CD4-positive, CD25-positive, alpha-beta regulatory T cell (primary cell): ENCODE data around the gene ATP2A3. TPM values are rescaled to one million over a fixed set of nuclear protein-coding genes. Genes with fewer than 3 reads are reported as not detected.

Experiments used
- ATAC-seq, 2 donors: fragments of 150-1000 bp; cut with Tn5 transposase; one replicate each; pipeline ENCODE4 v1.10.0; 2021; ENCODE audit warnings: low read depth in 2 of 2, moderate number of reproducible peaks in 2 of 2, moderate library complexity in 1 of 2
- DNase-seq, 3 donors: peaks; one replicate each; pipeline versions ENCODE4 v3.0.0 to v3.0.0-alpha.2; 2012 to 2022; ENCODE audit warnings: mixed read lengths in 1 of 3
- H3K27ac ChIP-seq: one replicate; pipeline ENCODE4 v1.7.0; 2013; ENCODE audit warnings: mild to moderate bottlenecking, low read length; ENCODE audit not compliant: insufficient read depth, poor library complexity, severe bottlenecking
- H3K27me3 ChIP-seq: one replicate; pipeline ENCODE4 v1.7.0; 2013; ENCODE audit warnings: low read length; ENCODE audit not compliant: control insufficient read depth, insufficient read depth
- H3K36me3 ChIP-seq: one replicate; pipeline ENCODE4 v1.7.0; 2013; ENCODE audit warnings: mild to moderate bottlenecking, low read length, moderate library complexity; ENCODE audit not compliant: control insufficient read depth, insufficient read depth
- H3K4me1 ChIP-seq: 2 replicates; pipeline ENCODE4 v1.7.0; 2013; ENCODE audit warnings: mild to moderate bottlenecking, low read length; ENCODE audit not compliant: insufficient read depth, control insufficient read depth, poor library complexity, severe bottlenecking
- H3K4me3 ChIP-seq: one replicate; pipeline ENCODE4 v1.7.0; 2013; ENCODE audit warnings: low read depth, mild to moderate bottlenecking, low read length, moderate library complexity
- H3K9me3 ChIP-seq, 2 experiments: 1 replicate in 1 of 2; 2 replicates in 1 of 2; pipeline ENCODE4 v1.7.0; 2013; ENCODE audit warnings: low read length in 2 of 2, mild to moderate bottlenecking in 1 of 2, moderate library complexity in 1 of 2; ENCODE audit not compliant: control insufficient read depth in 2 of 2
- H3K27ac Mint-ChIP-seq, 3 donors: one replicate each; pipeline ENCODE4 v1.8.0; 2020 to 2022; ENCODE audit warnings: mild to moderate bottlenecking in 3 of 3, mixed read lengths in 3 of 3, moderate library complexity in 2 of 3
- H3K27me3 Mint-ChIP-seq: one replicate; pipeline ENCODE4 v1.8.0; 2022; ENCODE audit warnings: mild to moderate bottlenecking, mixed read lengths
- H3K36me3 Mint-ChIP-seq: one replicate; pipeline ENCODE4 v1.8.0; 2020; ENCODE audit warnings: mixed read lengths
- H3K4me1 Mint-ChIP-seq, 4 donors: one replicate each; pipeline ENCODE4 v1.8.0; 2020 to 2022; ENCODE audit warnings: mixed read lengths in 4 of 4, mild to moderate bottlenecking in 1 of 4
- H3K4me3 Mint-ChIP-seq, 4 donors: one replicate each; pipeline ENCODE4 v1.8.0; 2020 to 2022; ENCODE audit warnings: mild to moderate bottlenecking in 4 of 4, mixed read lengths in 4 of 4, moderate library complexity in 3 of 4
- H3K9me3 Mint-ChIP-seq, 7 donors: one replicate each; pipeline ENCODE4 v1.8.0; 2020 to 2022; ENCODE audit warnings: mixed read lengths in 7 of 7, mild to moderate bottlenecking in 3 of 7, moderate library complexity in 2 of 7
- polyA plus RNA-seq, 4 donors: library from polyadenylated mRNA; unstranded; fragments of 300-500 nt; fragmentation: Illumina TruSeq; gene quantifications; one replicate each; pipeline ENCODE4 v1.2.3, GENCODE V29; 2021
- total RNA-seq: library from RNA; stranded (reverse); gene quantifications from one replicate; pipeline ENCODE4 v1.2.3, GENCODE V29; 2022

The ATP2A3 gene
- total and polyA plus RNA-seq, 5 donors from 2014 or later, result 33.5 to 306 (median 43.8) TPM

- no peaks in the 10 kb centered on the region for H3K36me3 ChIP-seq
- peaks cover 4% of the 10 kb centered on the region for H3K27me3 Mint-ChIP-seq
- no peaks in the 10 kb centered on the region for H3K9me3 Mint-ChIP-seq
- H3K27ac Mint-ChIP-seq, result no peak overlapping the region
- H3K4me3 ChIP-seq, result no peak overlapping the region
- no peak overlapping the region for H3K27ac ChIP-seq
- no peak for ATAC-seq
- peaks cover 0 to 31% (median 21%) of the 10 kb centered on the region in 4 donors for H3K4me1 Mint-ChIP-seq
- no peaks in the 10 kb centered on the region for H3K27me3 ChIP-seq
- peaks cover 21% of the 10 kb centered on the region for H3K4me1 ChIP-seq
- H3K9me3 ChIP-seq, result no peaks in the 10 kb centered on the region
- peak overlapping the region in 1 of 4 donors; percentile 79 for H3K4me3 Mint-ChIP-seq
- H3K36me3 Mint-ChIP-seq, result peaks cover 4% of the 10 kb centered on the region
- DNase-seq, result no peak
Observed at GRCh38 chr17:3885970-3886369, 78.3 kb downstream of the ATP2A3 start.

GRCh38 chr17:3885271-3885670 lies 79.0 kb downstream of the ATP2A3 start:
- Histone ChIP-seq H3K9me3 (no peaks in the 10 kb centered on the region), H3K36me3 (no peaks in the 10 kb centered on the region), H3K4me3 (no peak overlapping the region), H3K27ac (no peak overlapping the region), H3K27me3 (no peaks in the 10 kb centered on the region), H3K4me1 (peaks cover 21% of the 10 kb centered on the region)
- DNase-seq (no peak), ATAC-seq (no peak)
- Mint-ChIP-seq H3K4me1 (peaks cover 0 to 24% (median 18%) of the 10 kb centered on the region in 4 donors), H3K36me3 (peaks cover 4% of the 10 kb centered on the region), H3K27me3 (peaks cover 4% of the 10 kb centered on the region), H3K4me3 (no peak overlapping the region), H3K9me3 (no peaks in the 10 kb centered on the region), H3K27ac (no peak overlapping the region)

- Histone ChIP-seq H3K4me1 (peaks cover 21% of the 10 kb centered on the region), H3K36me3 (no peaks in the 10 kb centered on the region), H3K9me3 (no peaks in the 10 kb centered on the region), H3K4me3 (no peak overlapping the region), H3K27me3 (no peaks in the 10 kb centered on the region), H3K27ac (no peak overlapping the region)
- H3K27me3 Mint-ChIP-seq, result peaks cover 4% of the 10 kb centered on the region
- H3K4me3 Mint-ChIP-seq, result no peak overlapping the region
- H3K27ac Mint-ChIP-seq, result no peak overlapping the region
- H3K9me3 Mint-ChIP-seq, result no peaks in the 10 kb centered on the region
- ATAC-seq (no peak), DNase-seq (no peak)
- H3K36me3 Mint-ChIP-seq, result peaks cover 12% of the 10 kb centered on the region
- H3K4me1 Mint-ChIP-seq, result peaks cover 0 to 25% (median 19%) of the 10 kb centered on the region in 4 donors
Observed at GRCh38 chr17:3884188-3884587, 80.0 kb downstream of the ATP2A3 start.

- H3K36me3 Mint-ChIP-seq, result peaks cover 13% of the 10 kb centered on the region
- Histone ChIP-seq H3K9me3 (no peaks in the 10 kb centered on the region), H3K27ac (no peak overlapping the region), H3K36me3 (no peaks in the 10 kb centered on the region), H3K27me3 (no peaks in the 10 kb centered on the region), H3K4me1 (peaks cover 11% of the 10 kb centered on the region), H3K4me3 (no peak overlapping the region)
- H3K9me3 Mint-ChIP-seq, result no peaks in the 10 kb centered on the region
- ATAC-seq (no peak), DNase-seq (no peak)
- H3K4me1 Mint-ChIP-seq, result peaks cover 0 to 17% (median 15%) of the 10 kb centered on the region in 4 donors
- no peak overlapping the region for H3K27ac Mint-ChIP-seq
- no peak overlapping the region for H3K4me3 Mint-ChIP-seq
- peaks cover 3% of the 10 kb centered on the region for H3K27me3 Mint-ChIP-seq
Observed at GRCh38 chr17:3882276-3882675, 82.0 kb downstream of the ATP2A3 start.

- ATAC-seq (no peak), DNase-seq (no peak)
- Histone ChIP-seq H3K4me3 (no peak overlapping the region), H3K36me3 (no peaks in the 10 kb centered on the region), H3K4me1 (no peaks in the 10 kb centered on the region), H3K27me3 (no peaks in the 10 kb centered on the region), H3K27ac (no peak overlapping the region), H3K9me3 (no peaks in the 10 kb centered on the region)
- Mint-ChIP-seq H3K36me3 (peaks cover 13% of the 10 kb centered on the region), H3K9me3 (no peaks in the 10 kb centered on the region), H3K27me3 (no peaks in the 10 kb centered on the region), H3K4me3 (no peak overlapping the region), H3K4me1 (peaks cover 0 to 4% (median 3%) of the 10 kb centered on the region in 4 donors), H3K27ac (peak overlapping the region in 1 of 3 donors; percentile 20)
Observed at GRCh38 chr17:3880983-3881382, 83.3 kb downstream of the ATP2A3 start.

- Mint-ChIP-seq H3K4me3 (no peak overlapping the region), H3K27me3 (no peaks in the 10 kb centered on the region), H3K36me3 (peaks cover 13% of the 10 kb centered on the region), H3K9me3 (no peaks in the 10 kb centered on the region), H3K27ac (peak overlapping the region in 1 of 3 donors; percentile 42), H3K4me1 (peaks cover 0 to 4% (median 2%) of the 10 kb centered on the region in 4 donors)
- no peak for DNase-seq
- H3K4me3 ChIP-seq, result no peak overlapping the region
- H3K27me3 ChIP-seq, result no peaks in the 10 kb centered on the region
- peaks cover 2% of the 10 kb centered on the region for H3K36me3 ChIP-seq
- H3K27ac ChIP-seq, result no peak overlapping the region
- ATAC-seq, result no peak
- H3K4me1 ChIP-seq, result no peaks in the 10 kb centered on the region
- H3K9me3 ChIP-seq, result no peaks in the 10 kb centered on the region
Observed at GRCh38 chr17:3879591-3880417, 84.4 kb downstream of the ATP2A3 start.

GRCh38 chr17:3879186-3879585 lies 85.1 kb downstream of the ATP2A3 start:
- H3K27me3 Mint-ChIP-seq, result no peaks in the 10 kb centered on the region

GRCh38 chr17:3877220-3877619 lies 87.0 kb downstream of the ATP2A3 start:
- no peaks in the 10 kb centered on the region for H3K9me3 Mint-ChIP-seq
- peaks cover 19% of the 10 kb centered on the region for H3K36me3 Mint-ChIP-seq
- H3K36me3 ChIP-seq, result peaks cover 5% of the 10 kb centered on the region
- peaks cover 0 to 2% (median under 1%) of the 10 kb centered on the region in 4 donors for H3K4me1 Mint-ChIP-seq
- ATAC-seq (no peak), DNase-seq (no peak)
- H3K9me3 ChIP-seq, result no peaks in the 10 kb centered on the region
- H3K27me3 Mint-ChIP-seq, result no peaks in the 10 kb centered on the region
- no peaks in the 10 kb centered on the region for H3K4me1 ChIP-seq
- no peak overlapping the region for H3K4me3 Mint-ChIP-seq
- no peak overlapping the region for H3K27ac Mint-ChIP-seq
- no peak overlapping the region for H3K27ac ChIP-seq
- H3K4me3 ChIP-seq, result no peak overlapping the region
- no peaks in the 10 kb centered on the region for H3K27me3 ChIP-seq

More at GRCh38 chr17:3879186-3879585, 85.1 kb downstream of the ATP2A3 start:
- Histone ChIP-seq H3K27ac (no peak overlapping the region), H3K27me3 (no peaks in the 10 kb centered on the region), H3K4me3 (no peak overlapping the region), H3K36me3 (peaks cover 2% of the 10 kb centered on the region), H3K9me3 (no peaks in the 10 kb centered on the region), H3K4me1 (no peaks in the 10 kb centered on the region)
- DNase-seq, result no peak
- peaks cover 13% of the 10 kb centered on the region for H3K36me3 Mint-ChIP-seq
- no peak overlapping the region for H3K4me3 Mint-ChIP-seq
- no peaks in the 10 kb centered on the region for H3K9me3 Mint-ChIP-seq
- ATAC-seq, result no peak
- peaks cover 0 to 4% (median 2%) of the 10 kb centered on the region in 4 donors for H3K4me1 Mint-ChIP-seq
- H3K27ac Mint-ChIP-seq, result no peak overlapping the region
